Panc1 (cell line): ENCODE data around the gene STRADB. TPM values are rescaled to one million over a fixed set of nuclear protein-coding genes. Genes with fewer than 3 reads are reported as not detected.
"Not testable (repeated sequence)": the region's sequence is repeated elsewhere in the genome, so short reads cannot be mapped to it uniquely, and the experiment has no call there.

Experiments
- ATAC-seq: fragments of 200-7000 bp; cut with Tn5 transposase; 2 replicates; pipeline ENCODE4 v1.9.1; 2020; ENCODE audit warnings: mild to moderate bottlenecking, moderate library complexity
- BruUV-seq: library from RNA; stranded (reverse); fragments of 400-500 nt; replicated peaks from 2 replicates; lab custom pipeline; 2021; lab: Mats Ljungman, UMichigan
- CTCF ChIA-PET: fragments of 300-600 bp; sonication (Branson Sonifier 250); formaldehyde crosslinking; loops from one replicate; lab custom pipeline; 2022; ENCODE audit warnings: antibody characterized with exemption; lab: Charles Lee
- POLR2A ChIA-PET: fragments of 300-600 bp; sonication (Branson Sonifier 250); formaldehyde crosslinking; loops from one replicate; lab custom pipeline; 2022; ENCODE audit warnings: antibody characterized with exemption; lab: Charles Lee
- DNase-seq: peaks from one replicate; pipeline ENCODE4 v3.0.0-alpha.2; 2010; ENCODE audit warnings: low read depth, low spot score
- H3K27ac ChIP-seq: 2 replicates; pipeline ENCODE4 v1.5.1; 2011; ENCODE audit warnings: mild to moderate bottlenecking, low read length, inconsistent platforms
- H3K27me3 ChIP-seq: fragments of 200-500 bp; sonication (Bioruptor generic); 2 replicates; pipeline ENCODE4 v1.6.0; 2014; ENCODE audit warnings: low read length, inconsistent platforms; ENCODE audit not compliant: control insufficient read depth, insufficient read depth
- H3K36me3 ChIP-seq: fragments of 200-500 bp; sonication (Bioruptor generic); 2 replicates; pipeline ENCODE4 v1.5.1; 2014; ENCODE audit warnings: inconsistent platforms, mild to moderate bottlenecking, low read length, moderate library complexity; ENCODE audit not compliant: control insufficient read depth, insufficient read depth
- H3K4me1 ChIP-seq: 2 replicates; pipeline ENCODE4 v1.5.1; 2011; ENCODE audit warnings: inconsistent platforms, mild to moderate bottlenecking, low read length, moderate library complexity; ENCODE audit not compliant: control insufficient read depth, insufficient read depth
- H3K4me3 ChIP-seq, 2 experiments: 2 replicates each; pipeline ENCODE4 v1.5.1; 2011 to 2012; ENCODE audit warnings: low read depth in 2 of 2, low read length in 2 of 2, mild to moderate bottlenecking in 2 of 2, inconsistent platforms in 1 of 2, moderate library complexity in 1 of 2
- H3K9me3 ChIP-seq: fragments of 200-500 bp; sonication (Bioruptor generic); 2 replicates; pipeline ENCODE4 v1.5.1; 2014; ENCODE audit warnings: low read depth, mild to moderate bottlenecking, inconsistent platforms, low read length, moderate library complexity; ENCODE audit not compliant: control insufficient read depth, insufficient read depth
- POLR2AphosphoS5 ChIP-seq: IDR thresholded peaks from 2 replicates; pipeline ENCODE4 v1.6.1; 2012; ENCODE audit warnings: mild to moderate bottlenecking, low read depth, low read length, moderate library complexity
- REST ChIP-seq, 2 experiments: IDR thresholded peaks; 2 replicates each; pipeline ENCODE4 v1.6.1; 2011 to 2012; ENCODE audit warnings: low read depth in 2 of 2, control low read depth in 1 of 2, low read length in 1 of 2, mild to moderate bottlenecking in 1 of 2, moderate library complexity in 1 of 2; ENCODE audit not compliant: insufficient read depth in 1 of 2
- SIN3A ChIP-seq: IDR thresholded peaks from 2 replicates; pipeline ENCODE4 v1.6.1; 2012; ENCODE audit warnings: low read depth, mild to moderate bottlenecking, low read length, moderate library complexity, borderline replicate concordance; ENCODE audit not compliant: insufficient read depth
- TCF7L2 ChIP-seq: IDR thresholded peaks from 2 replicates; pipeline ENCODE4 v1.6.1; 2011; ENCODE audit warnings: mild to moderate bottlenecking, low read depth, low read length, inconsistent platforms
- in situ Hi-C: cut with HindIII; loops from 2 replicates; pipeline ENCODE4 v1.10.0; 2016; ENCODE audit warnings: low sequenced_read_pairs, low pct_unique_long_range_greater_than_20kb
- intact Hi-C: fragments of 100-400 bp; cut with micrococcal nuclease; formaldehyde crosslinking; loops from one replicate; pipeline ENCODE4 v1.10.0; 2022; ENCODE audit not compliant: unreplicated experiment
- total RNA-seq: library from RNA; stranded (reverse); gene quantifications from one replicate; pipeline ENCODE4 v1.2.1, GENCODE V29; 2021; ENCODE audit not compliant: unreplicated experiment
- TF ChIP-seq, protein P1 (sequence below): fragments of 450-650 bp; IDR thresholded peaks from 2 replicates; pipeline ENCODE4 v1.5.1; 2017; ENCODE audit warnings: mild to moderate bottlenecking

STRADB gene
- total RNA-seq, 1 experiment from 2014 or later, result 33.4 TPM

DNA sequence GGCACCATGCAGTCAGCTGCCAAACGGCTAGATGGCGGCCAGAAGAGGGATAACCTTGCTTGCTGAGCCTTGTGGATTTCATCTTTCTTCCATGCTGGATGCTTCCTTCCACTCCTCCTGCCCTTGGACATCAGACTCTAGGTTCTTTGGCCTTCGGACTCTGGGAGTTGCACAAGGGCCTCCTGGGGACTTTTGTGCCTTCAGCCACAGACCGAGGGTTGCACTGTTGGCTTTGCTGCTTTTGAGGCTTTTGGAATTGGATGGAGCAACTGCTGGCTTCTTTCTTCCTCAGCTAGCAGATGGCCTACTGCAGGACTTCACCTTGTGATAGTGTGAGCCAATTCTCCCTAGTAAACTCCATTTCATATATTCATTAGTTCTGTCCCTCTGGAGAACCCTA, 31.0 kb downstream of the STRADB start:
- TF ChIP-seq REST (IDR thresholded peaks at IDR 0.05; ENCODE audit: insufficient read depth in 1 of 2, low read depth in 2 of 2, low read length in 1 of 2) (no peak), POLR2AphosphoS5 (no peak), SIN3A (no peak), TCF7L2 (no peak)
- TF ChIP-seq, protein P1, sequence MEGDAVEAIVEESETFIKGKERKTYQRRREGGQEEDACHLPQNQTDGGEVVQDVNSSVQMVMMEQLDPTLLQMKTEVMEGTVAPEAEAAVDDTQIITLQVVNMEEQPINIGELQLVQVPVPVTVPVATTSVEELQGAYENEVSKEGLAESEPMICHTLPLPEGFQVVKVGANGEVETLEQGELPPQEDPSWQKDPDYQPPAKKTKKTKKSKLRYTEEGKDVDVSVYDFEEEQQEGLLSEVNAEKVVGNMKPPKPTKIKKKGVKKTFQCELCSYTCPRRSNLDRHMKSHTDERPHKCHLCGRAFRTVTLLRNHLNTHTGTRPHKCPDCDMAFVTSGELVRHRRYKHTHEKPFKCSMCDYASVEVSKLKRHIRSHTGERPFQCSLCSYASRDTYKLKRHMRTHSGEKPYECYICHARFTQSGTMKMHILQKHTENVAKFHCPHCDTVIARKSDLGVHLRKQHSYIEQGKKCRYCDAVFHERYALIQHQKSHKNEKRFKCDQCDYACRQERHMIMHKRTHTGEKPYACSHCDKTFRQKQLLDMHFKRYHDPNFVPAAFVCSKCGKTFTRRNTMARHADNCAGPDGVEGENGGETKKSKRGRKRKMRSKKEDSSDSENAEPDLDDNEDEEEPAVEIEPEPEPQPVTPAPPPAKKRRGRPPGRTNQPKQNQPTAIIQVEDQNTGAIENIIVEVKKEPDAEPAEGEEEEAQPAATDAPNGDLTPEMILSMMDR, result no peak
- POLR2A ChIA-PET, result no interaction called here
- CTCF ChIA-PET, result no interaction called here

GRCh38 chr2:201483342-201483741, 31.8 kb downstream of the STRADB start:
- Histone ChIP-seq H3K27me3 (no peaks in the 10 kb centered on the region; the same call in 1 of the 2 replicates), H3K27ac (no peak overlapping the region), H3K4me3 (no peak overlapping the region), H3K4me1 (no peaks in the 10 kb centered on the region), H3K36me3 (peaks cover 2% of the 10 kb centered on the region; the same call in 1 of the 2 replicates), H3K9me3 (no peaks in the 10 kb centered on the region)
- no peak for ATAC-seq
- intact Hi-C loops, result no loop called here
- no peak for TF ChIP-seq TCF7L2
- TF ChIP-seq REST (IDR thresholded peaks at IDR 0.05; ENCODE audit: insufficient read depth in 1 of 2, low read depth in 2 of 2, low read length in 1 of 2), result no peak
- TF ChIP-seq, protein P1, result no peak
- no peak for TF ChIP-seq SIN3A
- TF ChIP-seq POLR2AphosphoS5, result no peak
- ChIA-PET POLR2A (no interaction called here), CTCF (no interaction called here)
- no TSS peak for BruUV-seq
- in situ Hi-C loops, result no loop called here
- DNase-seq, result no peak

More for the DNA sequence above, 31.0 kb downstream of the STRADB start:
- H3K4me1 ChIP-seq, result no peaks in the 10 kb centered on the region
- no peak overlapping the region for H3K27ac ChIP-seq
- ATAC-seq, result no peak
- no peak for DNase-seq
- no peaks in the 10 kb centered on the region; the same call in 1 of the 2 replicates for H3K27me3 ChIP-seq
- no peak overlapping the region for H3K4me3 ChIP-seq
- H3K36me3 ChIP-seq, result peaks cover 2% of the 10 kb centered on the region; the same call in 1 of the 2 replicates
- BruUV-seq, result no TSS peak
- in situ Hi-C loops, result no loop called here
- no peaks in the 10 kb centered on the region for H3K9me3 ChIP-seq
- intact Hi-C loops, result no loop called here

DNA sequence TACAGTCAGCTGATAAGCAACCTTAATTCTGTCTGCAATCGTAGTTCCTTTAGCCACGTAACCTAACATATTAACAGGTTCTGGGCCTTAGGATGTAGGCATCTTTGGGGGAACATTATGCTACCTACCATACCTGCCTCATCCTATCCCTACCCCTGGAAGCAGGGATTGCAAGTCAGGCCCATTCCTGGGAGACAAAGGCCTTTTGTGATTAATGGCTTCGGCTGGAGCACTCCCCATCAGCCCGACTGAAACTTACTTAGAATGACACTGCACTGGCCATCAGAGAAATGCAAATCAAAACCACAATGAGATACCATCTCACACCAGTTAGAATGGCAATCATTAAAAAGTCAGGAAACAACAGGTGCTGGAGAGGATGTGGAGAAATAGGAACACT, 32.2 kb downstream of the STRADB start:
- BruUV-seq, H3K4me3 ChIP-seq, H3K27ac ChIP-seq, intact Hi-C loops, H3K9me3 ChIP-seq, CTCF ChIA-PET, DNase-seq, ATAC-seq, H3K4me1 ChIP-seq, H3K36me3 ChIP-seq, POLR2A ChIA-PET, H3K27me3 ChIP-seq, in situ Hi-C loops: not testable (repeated sequence)
